Fibroblast of lung (primary cell): ENCODE results near the gene HIRIP3. TPM values are rescaled to one million over a fixed set of nuclear protein-coding genes. Genes with fewer than 3 reads are reported as not detected.
A peak's percentile ranks its signal among the peaks of the same experiment; 100 is the strongest.

Source experiments
- DNase-seq, 2 donors: peaks; one replicate each; pipeline versions ENCODE4 v3.0.0 to v3.0.0-alpha.2; 2010; ENCODE audit warnings: low read depth in 2 of 2
- H2AFZ ChIP-seq: 2 replicates; pipeline ENCODE4 v1.5.1; 2012; ENCODE audit warnings: low read length, control low read depth, inconsistent platforms
- H3K27ac ChIP-seq: 2 replicates; pipeline ENCODE4 v1.5.1; 2011; ENCODE audit warnings: low read length, control low read depth; ENCODE audit not compliant: insufficient read depth
- H3K27me3 ChIP-seq: 2 replicates; pipeline ENCODE4 v1.5.1; 2011; ENCODE audit warnings: mild to moderate bottlenecking, low read length; ENCODE audit not compliant: control insufficient read depth, insufficient read depth
- H3K36me3 ChIP-seq: 2 replicates; pipeline ENCODE4 v1.5.1; 2011; ENCODE audit warnings: low read length; ENCODE audit not compliant: control insufficient read depth, insufficient read depth
- H3K4me1 ChIP-seq: 2 replicates; pipeline ENCODE4 v1.5.1; 2011; ENCODE audit warnings: low read length; ENCODE audit not compliant: control insufficient read depth, insufficient read depth; ENCODE audit errors: extremely low read depth
- H3K4me2 ChIP-seq: 2 replicates; pipeline ENCODE4 v1.5.1; 2011; ENCODE audit warnings: low read length, control low read depth; ENCODE audit not compliant: insufficient read depth; ENCODE audit errors: extremely low read depth
- H3K4me3 ChIP-seq, 4 experiments: fragments of 200-600 bp in 1 of 4; sonication (generic) in 1 of 4; replicated peaks in 1 of 4; 2 replicates each; pipeline ENCODE4 v1.5.1; 2011 to 2016; ENCODE audit warnings: low read length in 4 of 4, low read depth in 3 of 4, mild to moderate bottlenecking in 3 of 4, control low read depth in 2 of 4, inconsistent platforms in 1 of 4, mixed read lengths in 1 of 4; ENCODE audit not compliant: insufficient read depth in 1 of 4; ENCODE audit errors: control extremely low read depth in 1 of 4
- H3K79me2 ChIP-seq: 2 replicates; pipeline ENCODE4 v1.5.1; 2012; ENCODE audit warnings: mild to moderate bottlenecking, low read length, inconsistent platforms; ENCODE audit not compliant: control insufficient read depth, insufficient read depth
- H3K9ac ChIP-seq: 2 replicates; pipeline ENCODE4 v1.5.1; 2011; ENCODE audit warnings: mild to moderate bottlenecking, low read length, control low read depth; ENCODE audit not compliant: insufficient read depth
- H3K9me3 ChIP-seq: 2 replicates; pipeline ENCODE4 v1.5.1; 2012; ENCODE audit warnings: low read depth, low read length; ENCODE audit not compliant: control insufficient read depth, insufficient read depth
- H4K20me1 ChIP-seq: 2 replicates; pipeline ENCODE4 v1.5.1; 2011; ENCODE audit warnings: low read length; ENCODE audit not compliant: control insufficient read depth, insufficient read depth; ENCODE audit errors: extremely low read depth
- EZH2 ChIP-seq: IDR thresholded peaks from 2 replicates; pipeline ENCODE4 v1.5.1; 2012; ENCODE audit warnings: low read length, control low read depth, mild to moderate bottlenecking; ENCODE audit errors: missing control alignments
- polyA plus RNA-seq, 2 donors: library from polyadenylated mRNA; depleted of rRNA in 1 of 2; stranded (reverse) in 1 of 2; unstranded in 1 of 2; fragments of >200 nt; gene quantifications; 2 replicates each; pipeline ENCODE4 v1.2.1, GENCODE V29; 2011 to 2012; ENCODE audit warnings: missing spikeins in 1 of 2
- total RNA-seq: library from RNA; depleted of rRNA; stranded (reverse); fragments of >200 nt; gene quantifications from 2 replicates; pipeline ENCODE4 v1.2.1, GENCODE V29; 2014
- TF ChIP-seq, protein P1 (sequence below), 2 donors: IDR thresholded peaks in 1 of 2; conservative IDR thresholded peaks in 1 of 2; 1 replicate in 1 of 2; 2 replicates in 1 of 2; pipeline ENCODE4 v1.5.1; 2011 to 2012; ENCODE audit warnings: low read length in 2 of 2, control low read depth in 1 of 2, inconsistent platforms in 1 of 2, low read depth in 1 of 2, mild to moderate bottlenecking in 1 of 2

The HIRIP3 gene
- total and polyA plus RNA-seq, 2 donors (not counting 1 experiment from before 2014, with no cell fraction given): 3.0 to 7.9 TPM

- no peak overlapping the region for H2AFZ ChIP-seq
Measured at GRCh38 chr16:29968205-29968604, 27.2 kb downstream of the HIRIP3 start.

DNA sequence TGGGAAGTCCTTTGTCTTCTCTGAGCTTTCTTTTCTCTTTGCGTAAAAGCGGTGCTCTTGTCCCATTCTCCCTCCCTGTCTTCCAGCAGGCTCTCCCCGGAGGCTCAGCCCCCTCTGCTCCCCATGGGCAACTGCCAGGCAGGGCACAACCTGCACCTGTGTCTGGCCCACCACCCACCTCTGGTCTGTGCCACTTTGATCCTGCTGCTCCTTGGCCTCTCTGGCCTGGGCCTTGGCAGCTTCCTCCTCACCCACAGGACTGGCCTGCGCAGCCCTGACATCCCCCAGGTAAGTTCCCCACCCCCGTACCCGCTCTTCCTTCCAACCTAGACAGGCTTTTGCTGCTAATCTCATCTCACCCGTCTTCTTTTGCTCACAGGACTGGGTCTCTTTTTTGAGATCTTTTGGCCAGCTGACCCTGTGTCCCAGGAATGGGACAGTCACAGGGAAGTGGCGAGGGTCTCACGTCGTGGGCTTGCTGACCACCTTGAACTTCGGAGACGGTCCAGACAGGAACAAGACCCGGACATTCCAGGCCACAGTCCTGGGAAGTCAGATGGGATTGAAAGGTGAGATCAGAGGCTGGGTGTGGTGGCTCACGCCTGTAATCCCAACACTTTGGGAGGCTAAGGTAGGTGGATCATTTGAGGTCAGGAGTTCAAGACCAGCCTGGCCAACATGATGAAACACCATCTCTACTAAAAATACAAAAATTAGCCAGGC lies 32.2 kb downstream of the HIRIP3 start:
- TF ChIP-seq EZH2: no peak
- TF ChIP-seq, protein P1, sequence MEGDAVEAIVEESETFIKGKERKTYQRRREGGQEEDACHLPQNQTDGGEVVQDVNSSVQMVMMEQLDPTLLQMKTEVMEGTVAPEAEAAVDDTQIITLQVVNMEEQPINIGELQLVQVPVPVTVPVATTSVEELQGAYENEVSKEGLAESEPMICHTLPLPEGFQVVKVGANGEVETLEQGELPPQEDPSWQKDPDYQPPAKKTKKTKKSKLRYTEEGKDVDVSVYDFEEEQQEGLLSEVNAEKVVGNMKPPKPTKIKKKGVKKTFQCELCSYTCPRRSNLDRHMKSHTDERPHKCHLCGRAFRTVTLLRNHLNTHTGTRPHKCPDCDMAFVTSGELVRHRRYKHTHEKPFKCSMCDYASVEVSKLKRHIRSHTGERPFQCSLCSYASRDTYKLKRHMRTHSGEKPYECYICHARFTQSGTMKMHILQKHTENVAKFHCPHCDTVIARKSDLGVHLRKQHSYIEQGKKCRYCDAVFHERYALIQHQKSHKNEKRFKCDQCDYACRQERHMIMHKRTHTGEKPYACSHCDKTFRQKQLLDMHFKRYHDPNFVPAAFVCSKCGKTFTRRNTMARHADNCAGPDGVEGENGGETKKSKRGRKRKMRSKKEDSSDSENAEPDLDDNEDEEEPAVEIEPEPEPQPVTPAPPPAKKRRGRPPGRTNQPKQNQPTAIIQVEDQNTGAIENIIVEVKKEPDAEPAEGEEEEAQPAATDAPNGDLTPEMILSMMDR (conservative IDR thresholded peaks at IDR 0.05 in 1 of 2, IDR thresholded peaks at IDR 0.05 in 1 of 2; ENCODE audit: low read depth in 1 of 2, low read length in 2 of 2): no peak
- Histone ChIP-seq H3K9me3 (no peaks in the 10 kb centered on the region), H4K20me1 (no peaks in the 10 kb centered on the region), H2AFZ (no peak overlapping the region), H3K36me3 (peaks cover 2% of the 10 kb centered on the region), H3K27ac (peak overlapping the region; percentile 65), H3K79me2 (no peaks in the 10 kb centered on the region), H3K4me2 (peak overlapping the region; percentile 99), H3K4me1 (no peaks in the 10 kb centered on the region), H3K4me3 (peak overlapping the region; percentile 72 to 83 (median 80)), H3K9ac (no peak overlapping the region), H3K27me3 (no peaks in the 10 kb centered on the region)
- no peak for DNase-seq

More at GRCh38 chr16:29968205-29968604, 27.2 kb downstream of the HIRIP3 start:
- Histone ChIP-seq H3K9ac (no peak overlapping the region), H3K27me3 (no peaks in the 10 kb centered on the region), H3K36me3 (peaks cover 7% of the 10 kb centered on the region), H3K4me1 (no peaks in the 10 kb centered on the region), H4K20me1 (no peaks in the 10 kb centered on the region), H3K9me3 (no peaks in the 10 kb centered on the region), H3K79me2 (no peaks in the 10 kb centered on the region), H3K27ac (no peak overlapping the region), H3K4me2 (no peak overlapping the region), H3K4me3 (no peak overlapping the region)
- no peak for DNase-seq
- TF ChIP-seq, protein P1 (conservative IDR thresholded peaks at IDR 0.05 in 1 of 2, IDR thresholded peaks at IDR 0.05 in 1 of 2; ENCODE audit: low read depth in 1 of 2, low read length in 2 of 2): no peak
- TF ChIP-seq EZH2: no peak

DNA sequence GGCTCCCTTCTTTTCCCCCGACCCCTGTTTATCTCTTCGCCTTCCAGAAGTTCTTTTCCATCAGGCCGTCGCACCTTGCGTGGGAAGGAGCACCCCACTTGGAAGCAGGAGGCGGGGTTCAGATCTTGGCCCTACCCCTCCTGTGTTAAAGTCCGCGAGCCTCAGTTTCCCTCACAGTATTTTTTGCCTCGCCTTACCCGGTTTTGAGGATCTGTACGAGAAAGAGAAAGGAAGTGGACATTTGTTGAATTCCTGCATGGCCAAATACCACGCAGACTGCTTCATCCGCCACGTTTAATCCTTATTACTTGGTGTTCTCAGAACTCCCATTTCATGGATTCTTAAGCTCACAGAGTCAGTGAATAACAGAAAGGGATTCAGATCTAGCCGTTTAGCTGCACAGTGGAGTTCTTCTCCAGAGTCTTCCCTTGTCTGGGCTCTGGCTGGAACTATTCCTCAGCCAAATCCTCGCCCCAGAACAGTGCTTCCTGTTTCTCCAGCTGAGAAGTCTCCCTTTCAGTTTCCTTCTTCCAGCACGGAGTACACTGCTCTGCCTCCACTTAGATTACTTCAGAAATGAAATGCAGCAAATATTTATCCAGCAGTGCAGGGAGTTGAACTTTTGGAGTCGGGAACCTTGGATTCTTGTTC lies 32.9 kb downstream of the HIRIP3 start:
- Histone ChIP-seq H3K9ac (peak overlapping the region; percentile 81), H3K36me3 (no peaks in the 10 kb centered on the region), H3K27me3 (no peaks in the 10 kb centered on the region), H4K20me1 (no peaks in the 10 kb centered on the region), H3K9me3 (no peaks in the 10 kb centered on the region), H3K4me1 (no peaks in the 10 kb centered on the region), H3K4me2 (peak overlapping the region; percentile 99), H2AFZ (peak overlapping the region; percentile 58), H3K27ac (peak overlapping the region; percentile 65), H3K79me2 (no peaks in the 10 kb centered on the region), H3K4me3 (peak overlapping the region; percentile 72 to 83 (median 80))
- TF ChIP-seq EZH2: no peak
- TF ChIP-seq, protein P1 (conservative IDR thresholded peaks at IDR 0.05 in 1 of 2, IDR thresholded peaks at IDR 0.05 in 1 of 2; ENCODE audit: low read depth in 1 of 2, low read length in 2 of 2): no peak
- DNase-seq: peak in 1 of 2 donors; percentile 48
